Fibroblast of mammary gland (primary cell): ENCODE data around the gene TIGAR.

Experiments
- DNase-seq: peaks from one replicate; pipeline ENCODE4 v3.0.0-alpha.2; 2010; ENCODE audit warnings: low read depth
- H3K4me3 ChIP-seq: 2 replicates; pipeline ENCODE4 v1.5.1; 2011; ENCODE audit warnings: low read depth, mild to moderate bottlenecking, low read length, moderate library complexity; ENCODE audit not compliant: control insufficient read depth
- TF ChIP-seq, protein P1 (sequence below): conservative IDR thresholded peaks from 2 replicates; pipeline ENCODE4 v1.5.1; 2011; ENCODE audit warnings: low read depth, low read length, inconsistent platforms; ENCODE audit not compliant: control insufficient read depth, insufficient read depth

The TIGAR gene

DNA sequence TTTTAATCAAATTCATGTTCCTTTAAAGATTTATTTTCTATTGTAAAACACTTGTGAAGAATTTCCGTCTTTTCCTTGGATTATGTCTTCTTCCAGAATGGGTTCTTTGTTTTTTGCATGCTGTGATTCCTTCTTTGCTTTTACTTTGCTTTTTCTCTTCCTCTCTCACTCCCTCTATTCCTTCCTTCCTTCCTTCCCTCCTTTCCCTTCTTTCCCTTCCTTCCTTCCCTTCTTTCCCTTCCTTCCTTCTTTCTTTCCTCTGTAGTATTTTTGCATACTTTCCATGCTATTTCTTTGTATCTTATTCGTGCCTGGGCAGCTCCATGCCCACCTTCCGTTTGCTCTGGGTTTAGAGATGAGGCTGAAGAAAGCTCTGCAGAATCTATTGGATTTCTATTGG lies 80.1 kb downstream of the TIGAR start:
- TF ChIP-seq, protein P1, sequence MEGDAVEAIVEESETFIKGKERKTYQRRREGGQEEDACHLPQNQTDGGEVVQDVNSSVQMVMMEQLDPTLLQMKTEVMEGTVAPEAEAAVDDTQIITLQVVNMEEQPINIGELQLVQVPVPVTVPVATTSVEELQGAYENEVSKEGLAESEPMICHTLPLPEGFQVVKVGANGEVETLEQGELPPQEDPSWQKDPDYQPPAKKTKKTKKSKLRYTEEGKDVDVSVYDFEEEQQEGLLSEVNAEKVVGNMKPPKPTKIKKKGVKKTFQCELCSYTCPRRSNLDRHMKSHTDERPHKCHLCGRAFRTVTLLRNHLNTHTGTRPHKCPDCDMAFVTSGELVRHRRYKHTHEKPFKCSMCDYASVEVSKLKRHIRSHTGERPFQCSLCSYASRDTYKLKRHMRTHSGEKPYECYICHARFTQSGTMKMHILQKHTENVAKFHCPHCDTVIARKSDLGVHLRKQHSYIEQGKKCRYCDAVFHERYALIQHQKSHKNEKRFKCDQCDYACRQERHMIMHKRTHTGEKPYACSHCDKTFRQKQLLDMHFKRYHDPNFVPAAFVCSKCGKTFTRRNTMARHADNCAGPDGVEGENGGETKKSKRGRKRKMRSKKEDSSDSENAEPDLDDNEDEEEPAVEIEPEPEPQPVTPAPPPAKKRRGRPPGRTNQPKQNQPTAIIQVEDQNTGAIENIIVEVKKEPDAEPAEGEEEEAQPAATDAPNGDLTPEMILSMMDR = no peak
- no peak overlapping the region for H3K4me3 ChIP-seq
- DNase-seq = no peak

DNA sequence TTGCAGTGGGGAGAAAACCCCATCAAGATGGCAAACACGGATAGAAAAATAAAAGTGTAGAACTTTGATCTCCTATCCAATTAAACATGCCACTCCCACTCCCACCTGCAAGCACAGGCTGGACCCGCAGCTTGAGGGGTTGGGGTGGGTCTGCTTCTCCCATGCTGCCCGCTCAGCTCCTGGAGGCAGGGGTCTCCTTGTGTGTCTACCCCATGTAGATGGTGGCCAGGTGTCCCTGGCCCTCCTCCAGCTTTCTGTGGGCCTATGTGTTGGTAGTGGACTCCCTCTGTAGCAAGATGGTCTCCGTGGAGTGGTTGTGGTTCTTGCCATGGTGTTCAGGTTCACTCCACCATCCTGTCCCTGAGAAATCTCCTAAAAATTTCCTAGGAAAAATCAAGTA lies 82.0 kb downstream of the TIGAR start:
- TF ChIP-seq, protein P1 = no peak
- no peak for DNase-seq
- no peak overlapping the region for H3K4me3 ChIP-seq
